ENCODE measurements around the gene EYS. TPM values are rescaled to one million over a fixed set of nuclear protein-coding genes. Genes with fewer than 3 reads are reported as not detected.

Gene EYS
- total RNA-seq, 6 experiments from 2014 or later: 0.54 to 2.3 (median 0.74) TPM; not detected in 1

- TF ChIP-seq POLR2A (IDR thresholded peaks at IDR 0.05): no peak
- TF ChIP-seq, protein P1, sequence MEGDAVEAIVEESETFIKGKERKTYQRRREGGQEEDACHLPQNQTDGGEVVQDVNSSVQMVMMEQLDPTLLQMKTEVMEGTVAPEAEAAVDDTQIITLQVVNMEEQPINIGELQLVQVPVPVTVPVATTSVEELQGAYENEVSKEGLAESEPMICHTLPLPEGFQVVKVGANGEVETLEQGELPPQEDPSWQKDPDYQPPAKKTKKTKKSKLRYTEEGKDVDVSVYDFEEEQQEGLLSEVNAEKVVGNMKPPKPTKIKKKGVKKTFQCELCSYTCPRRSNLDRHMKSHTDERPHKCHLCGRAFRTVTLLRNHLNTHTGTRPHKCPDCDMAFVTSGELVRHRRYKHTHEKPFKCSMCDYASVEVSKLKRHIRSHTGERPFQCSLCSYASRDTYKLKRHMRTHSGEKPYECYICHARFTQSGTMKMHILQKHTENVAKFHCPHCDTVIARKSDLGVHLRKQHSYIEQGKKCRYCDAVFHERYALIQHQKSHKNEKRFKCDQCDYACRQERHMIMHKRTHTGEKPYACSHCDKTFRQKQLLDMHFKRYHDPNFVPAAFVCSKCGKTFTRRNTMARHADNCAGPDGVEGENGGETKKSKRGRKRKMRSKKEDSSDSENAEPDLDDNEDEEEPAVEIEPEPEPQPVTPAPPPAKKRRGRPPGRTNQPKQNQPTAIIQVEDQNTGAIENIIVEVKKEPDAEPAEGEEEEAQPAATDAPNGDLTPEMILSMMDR (IDR thresholded peaks at IDR 0.05): no peak
- Histone ChIP-seq H3K27me3 (no peaks in the 10 kb centered on the region), H3K27ac (no peak overlapping the region), H3K36me3 (no peaks in the 10 kb centered on the region), H3K4me1 (no peaks in the 10 kb centered on the region), H3K4me3 (no peak overlapping the region), H3K9me3 (no peaks in the 10 kb centered on the region)
- intact Hi-C loops (cut with DNase I): no loop called here
- ATAC-seq (no peak), DNase-seq (no peak)
- no CpG with 5 or more reads among the region's 20 CpGs for WGBS (ENCODE audit: insufficient coverage, low coverage, low lambda C conversion rate, missing lambda C conversion rate)
Measured at GRCh38 chr6:64547594-64548268, 1159.3 kb downstream of the EYS start.

DNA sequence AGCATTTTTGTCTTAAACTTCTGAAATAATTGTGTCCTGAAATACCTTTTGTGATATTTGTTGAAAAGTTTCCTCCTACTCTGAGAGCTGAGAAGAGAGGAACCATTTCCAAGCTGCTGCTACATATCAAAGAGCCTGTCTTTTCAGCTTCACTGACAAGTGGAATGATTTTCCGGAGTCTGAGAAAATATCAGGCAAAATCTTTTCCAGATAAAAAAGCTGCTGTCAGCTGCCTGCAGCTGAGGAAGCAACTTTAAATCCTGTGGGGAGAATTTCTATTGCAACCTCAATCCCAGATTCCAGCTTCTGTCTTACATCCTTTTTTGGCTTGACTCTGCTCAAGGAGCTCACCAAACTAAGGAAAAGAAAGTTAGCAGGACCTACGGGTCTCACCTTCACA, 1167.1 kb downstream of the EYS start:
- intact Hi-C loops (cut with DNase I): no loop called here
- no peak for ATAC-seq
- DNase-seq: no peak
- TF ChIP-seq, protein P1 (IDR thresholded peaks at IDR 0.05): no peak
- TF ChIP-seq POLR2A (IDR thresholded peaks at IDR 0.05): no peak
- Histone ChIP-seq H3K4me1 (no peaks in the 10 kb centered on the region), H3K27me3 (no peaks in the 10 kb centered on the region), H3K9me3 (no peaks in the 10 kb centered on the region), H3K36me3 (no peaks in the 10 kb centered on the region), H3K27ac (no peak overlapping the region), H3K4me3 (no peak overlapping the region)
- 17% methylated on average over 2 of the region's 2 CpGs for WGBS (ENCODE audit: insufficient coverage, low coverage, low lambda C conversion rate, missing lambda C conversion rate)

GRCh38 chr6:64538722-64539121, 1168.3 kb downstream of the EYS start:
- Histone ChIP-seq H3K4me1 (no peaks in the 10 kb centered on the region), H3K4me3 (no peak overlapping the region), H3K27ac (no peak overlapping the region), H3K9me3 (no peaks in the 10 kb centered on the region), H3K36me3 (no peaks in the 10 kb centered on the region), H3K27me3 (no peaks in the 10 kb centered on the region)
- TF ChIP-seq, protein P1 (IDR thresholded peaks at IDR 0.05): no peak
- TF ChIP-seq POLR2A (IDR thresholded peaks at IDR 0.05): no peak
- ATAC-seq (no peak), DNase-seq (no peak)
- 85% methylated on average over 4 of the region's 4 CpGs for WGBS (ENCODE audit: insufficient coverage, low coverage, low lambda C conversion rate, missing lambda C conversion rate)
- intact Hi-C loops (cut with DNase I): no loop called here

DNA sequence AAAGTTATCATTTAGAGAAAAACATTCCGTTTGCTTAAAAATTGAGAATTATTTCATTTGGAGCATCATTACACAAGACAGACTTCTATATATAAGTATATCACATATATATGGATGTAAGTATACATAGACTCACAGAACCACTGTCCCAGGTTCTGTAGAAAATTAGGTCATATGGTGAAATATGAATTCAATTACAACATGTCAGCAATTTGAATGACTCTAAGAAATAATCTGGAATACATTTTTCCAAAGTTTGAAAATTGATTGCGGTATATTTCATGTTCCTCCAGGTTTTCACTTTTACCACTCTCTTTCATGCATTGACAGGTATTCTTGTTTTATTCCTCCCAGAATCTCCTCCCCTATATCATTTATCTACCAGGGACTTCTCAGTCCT, 1179.1 kb downstream of the EYS start:
- 67% methylated on average over 2 of the region's 2 CpGs for WGBS (ENCODE audit: insufficient coverage, low coverage, low lambda C conversion rate, missing lambda C conversion rate)
- H3K4me3 ChIP-seq: no peak overlapping the region
- no peak for ATAC-seq

More for the DNA sequence above, 1179.1 kb downstream of the EYS start:
- Histone ChIP-seq H3K27me3 (no peaks in the 10 kb centered on the region), H3K36me3 (no peaks in the 10 kb centered on the region), H3K27ac (no peak overlapping the region), H3K9me3 (no peaks in the 10 kb centered on the region), H3K4me1 (no peaks in the 10 kb centered on the region)
- TF ChIP-seq, protein P1 (IDR thresholded peaks at IDR 0.05): no peak
- TF ChIP-seq POLR2A (IDR thresholded peaks at IDR 0.05): no peak
- intact Hi-C loops (cut with DNase I): no loop called here
- no peak for DNase-seq
